Right ventricle myocardium superior (tissue), 1 donor: ENCODE data around the gene NKIRAS1. TPM values are rescaled to one million over a fixed set of nuclear protein-coding genes. Genes with fewer than 3 reads are reported as not detected.
"Not testable (repeated sequence)": the region's sequence is repeated elsewhere in the genome, so short reads cannot be mapped to it uniquely, and the experiment has no call there.

Source experiments
- ATAC-seq: fragments of 200-7000 bp; cut with Tn5 transposase; one replicate; pipeline ENCODE4 v1.9.1; 2020; ENCODE audit warnings: mild to moderate bottlenecking; ENCODE audit not compliant: poor library complexity
- DNase-seq: peaks from one replicate; pipeline ENCODE4 v3.0.0-alpha.2; 2020
- intact Hi-C: fragments of 100-400 bp; cut with DNase I; formaldehyde crosslinking; loops from one replicate; pipeline ENCODE4 v1.11.2; 2022
- total RNA-seq: library from RNA; stranded (reverse); fragmentation: NEBNext Ultra II Directional; extraction: Animal tissue kit (Norgen Biotek cat#: 25700); gene quantifications from one replicate; pipeline ENCODE4 v1.2.1, GENCODE V29; 2021
- donor health status: DM: no; HTN: yes; CAD: no; lungs with severe emphysema.

The NKIRAS1 gene
- total RNA-seq, 1 donor from 2014 or later = 21.2 TPM

DNA sequence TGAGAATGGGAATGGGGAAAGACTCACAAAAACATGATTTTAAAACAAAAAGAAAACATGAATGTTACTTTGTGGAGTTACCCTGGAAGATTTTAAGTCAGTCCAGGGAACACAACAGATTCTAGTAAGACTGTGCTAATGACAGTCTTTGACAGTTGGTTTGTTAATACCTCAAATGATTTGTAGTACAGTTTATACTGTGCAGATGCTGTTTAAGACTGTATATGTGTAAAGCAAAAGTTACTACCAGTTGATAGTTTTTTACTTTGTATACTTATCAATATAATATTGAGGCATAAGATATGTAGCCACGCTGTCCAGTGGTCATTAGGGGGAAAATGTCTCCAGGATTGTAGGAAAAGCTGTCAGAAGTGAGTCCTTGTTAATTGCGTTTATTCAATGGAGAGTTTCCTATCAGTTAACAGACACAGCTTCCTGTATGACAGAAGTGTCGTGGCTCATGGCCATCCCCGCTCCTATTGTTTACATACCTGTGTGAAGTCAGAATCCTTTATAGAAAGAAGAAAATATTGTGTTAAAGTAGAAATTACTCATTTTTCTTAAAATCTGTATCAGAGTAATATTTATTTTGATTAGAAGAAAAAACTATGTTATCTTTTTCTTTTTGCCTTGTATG is 36.0 kb downstream of the NKIRAS1 start:
- ATAC-seq (no peak), DNase-seq (no peak)
- intact Hi-C loops = no loop called here

DNA sequence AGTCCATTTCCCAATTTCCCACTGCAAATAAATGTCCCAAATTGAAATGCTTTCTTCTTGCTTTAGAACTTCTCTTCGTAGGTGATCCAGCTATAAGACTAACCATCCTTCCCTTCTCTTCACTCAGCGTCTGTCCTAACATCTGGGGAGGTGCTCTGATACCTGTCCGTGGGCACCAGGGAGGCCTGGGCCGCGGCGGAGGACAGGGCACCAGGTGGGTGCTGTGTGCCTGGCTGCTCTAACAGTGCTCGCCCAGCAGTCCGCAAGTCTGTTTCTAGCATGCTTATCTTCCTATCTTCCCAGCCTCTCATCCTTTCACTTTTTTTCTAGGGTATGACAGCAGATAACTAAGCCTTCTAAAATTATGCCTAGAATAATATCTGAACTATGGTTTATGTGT is 37.3 kb downstream of the NKIRAS1 start:
- intact Hi-C loops = no loop called here
- DNase-seq (no peak), ATAC-seq (no peak)

DNA sequence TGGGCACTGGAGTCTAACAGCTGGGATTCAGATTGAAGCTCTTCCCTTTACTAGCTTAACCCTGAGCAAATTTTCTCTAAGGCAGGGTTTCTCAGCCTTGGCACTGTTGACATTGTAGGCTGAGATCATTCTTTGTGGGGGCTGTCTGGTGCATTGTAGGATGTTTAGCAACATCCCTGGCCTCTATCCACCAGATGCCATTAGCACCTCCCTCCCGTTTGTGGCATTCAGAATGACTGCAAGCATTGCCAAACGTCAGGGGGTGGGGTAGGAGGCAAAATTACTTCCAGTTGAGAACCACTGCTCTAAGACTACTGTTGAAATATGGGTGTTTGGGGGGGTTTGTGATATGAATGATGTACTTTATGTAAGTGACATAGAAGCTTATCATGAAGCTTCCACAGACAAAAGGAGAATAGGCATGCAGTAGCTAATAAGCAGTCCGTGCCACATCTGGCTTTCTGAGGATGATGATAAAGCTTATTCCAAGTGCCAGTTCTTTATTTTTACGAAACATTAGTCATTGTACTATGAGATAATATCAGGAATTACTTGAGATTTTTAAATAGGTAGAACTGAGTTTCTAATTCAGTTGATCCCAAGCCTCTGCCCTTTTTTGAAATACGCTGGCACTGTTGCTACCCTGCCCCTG is 39.3 kb downstream of the NKIRAS1 start:
- no peak for DNase-seq
- intact Hi-C loops = no loop called here
- peak; percentile 58 for ATAC-seq

DNA sequence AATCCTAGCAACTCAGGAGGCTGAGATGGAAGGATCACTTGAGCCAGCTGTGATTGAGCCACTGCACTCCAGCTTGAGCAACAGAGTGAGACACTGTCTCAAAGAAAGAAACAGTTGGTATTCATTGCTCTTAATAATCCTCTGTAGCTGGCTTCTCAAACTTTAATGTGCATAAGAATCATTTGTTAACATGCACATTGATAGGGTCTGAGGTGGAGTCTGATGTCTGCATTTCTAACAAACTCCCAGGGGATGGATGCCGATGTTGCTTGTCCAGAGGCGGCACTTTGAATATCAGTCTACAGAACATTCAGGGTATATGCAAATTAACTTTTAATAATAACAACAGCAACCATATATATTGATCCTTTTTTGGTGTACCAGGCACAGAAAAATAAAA is 39.9 kb downstream of the NKIRAS1 start:
- ATAC-seq = no peak
- intact Hi-C loops = no loop called here

DNA sequence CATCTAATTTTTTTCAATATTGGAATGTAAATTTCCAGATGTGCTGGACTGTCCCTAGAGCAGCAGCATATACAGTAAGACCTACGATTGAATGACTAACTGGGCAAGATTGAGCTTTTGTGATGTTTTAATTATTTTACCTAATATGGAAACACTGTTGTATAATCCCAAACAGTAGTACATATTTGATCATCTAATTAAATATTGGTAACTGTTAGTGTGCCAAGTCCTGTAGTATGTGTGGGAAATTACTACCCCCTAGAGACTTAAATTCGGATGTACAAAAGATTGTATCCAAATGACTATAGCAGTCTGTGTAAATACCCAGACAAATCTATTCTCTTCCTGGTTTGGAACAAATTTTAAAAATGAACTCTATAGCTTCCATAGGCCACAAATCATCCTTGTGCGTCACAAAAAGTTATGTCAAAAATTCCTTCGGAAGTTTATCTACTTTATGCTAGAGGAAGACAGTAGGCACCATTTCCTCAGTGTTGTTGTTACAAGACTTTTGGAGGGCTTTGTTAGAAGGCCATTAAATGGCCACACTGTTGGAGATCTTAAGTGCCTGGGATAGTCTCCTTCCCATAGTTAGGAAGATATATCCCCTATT is 41.6 kb downstream of the NKIRAS1 start:
- intact Hi-C loops = no loop called here
- ATAC-seq = no peak
- DNase-seq = no peak

More for the DNA sequence above, 39.9 kb downstream of the NKIRAS1 start:
- no peak for DNase-seq

DNA sequence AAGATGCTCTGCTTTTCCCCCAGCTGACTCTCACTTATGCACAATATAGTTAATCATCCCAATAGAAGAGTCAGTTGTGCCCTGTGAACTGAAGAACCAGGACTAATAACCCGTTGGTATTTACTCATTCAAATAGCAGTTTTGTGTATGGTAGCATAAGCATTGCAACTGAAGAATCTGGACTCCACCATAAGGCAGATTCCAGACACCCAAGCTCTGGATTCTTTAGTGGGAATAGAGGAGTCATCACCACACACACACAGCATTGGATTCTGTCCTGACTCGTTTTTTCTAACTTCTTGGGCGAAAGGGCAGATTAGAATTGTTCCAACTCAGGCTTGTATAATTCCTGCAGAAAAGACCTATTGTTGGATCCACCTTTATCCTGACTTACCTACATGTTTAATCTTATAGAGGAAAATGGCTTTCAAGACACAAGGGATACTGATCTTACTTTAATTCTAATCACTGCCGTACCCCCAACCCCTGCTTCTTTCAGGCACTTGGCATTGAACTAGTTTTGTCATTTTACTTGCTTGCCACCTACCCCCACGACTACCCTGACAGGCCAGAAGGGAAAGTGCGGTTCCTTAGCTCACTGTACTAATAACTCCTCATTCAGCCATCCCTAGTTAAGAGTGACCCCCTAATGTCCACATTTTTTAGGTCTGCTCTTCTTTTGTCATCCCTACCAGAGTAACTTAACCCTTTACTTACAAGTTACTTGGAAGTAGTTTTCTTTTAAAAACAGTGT is 42.3 kb downstream of the NKIRAS1 start:
- no peak for DNase-seq
- intact Hi-C loops = no loop called here
- peak; percentile 8 for ATAC-seq

DNA sequence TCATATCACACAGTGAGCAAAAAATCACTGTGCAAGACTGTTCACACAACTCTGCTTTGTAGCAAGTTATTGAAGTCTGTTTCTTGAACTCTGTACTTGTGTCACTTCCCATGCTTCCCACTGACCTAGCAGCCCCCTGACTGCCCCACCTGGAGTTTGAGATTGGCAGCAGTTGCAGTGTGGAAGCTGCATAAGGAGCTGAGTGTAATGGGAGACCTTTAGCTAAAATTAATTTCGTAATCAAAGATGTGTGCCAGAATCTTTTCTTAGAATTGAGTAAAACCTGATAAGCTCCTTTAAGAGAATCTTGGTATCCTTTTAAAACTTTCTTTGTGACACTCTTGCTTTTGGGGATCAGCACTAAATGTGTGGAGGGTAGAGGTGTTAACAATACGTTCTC is 42.8 kb downstream of the NKIRAS1 start:
- intact Hi-C loops = no loop called here
- peak; percentile 26 for ATAC-seq
- DNase-seq = no peak

DNA sequence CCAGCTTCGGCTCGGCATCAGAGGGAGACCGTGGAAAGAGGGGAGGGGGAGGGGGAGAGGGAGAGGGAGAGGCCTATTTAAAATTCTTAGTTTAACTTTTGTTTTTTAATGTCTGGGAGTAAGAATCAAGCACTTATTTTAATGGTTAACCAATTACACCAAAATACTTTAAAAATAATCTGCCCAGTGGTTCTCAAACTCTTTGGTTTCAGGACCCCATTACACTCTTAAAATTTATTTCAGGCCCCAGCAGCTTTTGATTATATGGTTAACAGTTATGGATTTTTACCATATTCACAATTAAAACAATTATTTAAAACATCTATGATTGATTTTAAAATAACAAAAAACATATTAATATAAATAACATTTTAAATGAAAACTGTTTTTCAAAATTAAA is 44.5 kb downstream of the NKIRAS1 start:
- DNase-seq (no peak), ATAC-seq (no peak)
- intact Hi-C loops = no loop called here

DNA sequence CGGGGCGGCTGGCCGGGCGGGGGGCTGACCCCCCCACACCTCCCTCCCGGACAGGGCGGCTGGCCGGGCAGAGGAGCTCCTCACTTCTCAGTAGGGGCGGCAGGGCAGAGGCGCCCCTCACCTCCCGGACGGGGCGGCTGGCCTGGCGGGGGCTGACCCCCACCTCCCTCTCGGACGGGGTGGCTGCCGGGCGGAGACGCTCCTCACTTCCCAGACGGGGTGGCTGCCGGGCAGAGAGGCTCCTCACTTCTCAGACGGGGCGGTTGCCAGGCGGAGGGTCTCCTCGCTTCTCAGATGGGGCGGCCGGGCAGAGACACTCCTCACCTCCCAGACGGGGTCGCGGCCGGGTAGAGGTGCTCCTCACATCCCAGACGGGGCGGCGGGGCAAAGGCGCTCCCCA is 45.4 kb downstream of the NKIRAS1 start:
- ATAC-seq, intact Hi-C loops: not testable (repeated sequence)

DNA sequence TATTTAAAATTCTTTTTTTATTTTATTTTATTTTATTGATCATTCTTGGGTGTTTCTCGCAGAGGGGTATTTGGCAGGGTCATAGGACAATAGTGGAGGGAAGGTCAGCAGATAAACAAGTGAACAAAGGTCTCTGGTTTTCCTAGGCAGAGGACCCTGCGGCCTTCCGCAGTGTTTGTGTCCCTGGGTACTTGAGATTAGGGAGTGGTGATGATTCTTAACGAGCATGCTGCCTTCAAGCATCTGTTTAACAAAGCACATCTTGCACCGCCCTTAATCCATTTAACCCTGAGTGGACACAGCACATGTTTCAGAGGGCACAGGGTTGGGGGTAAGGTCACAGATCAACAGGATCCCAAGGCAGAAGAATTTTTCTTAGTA is 46.1 kb downstream of the NKIRAS1 start:
- peak; percentile 52 for ATAC-seq
- DNase-seq, intact Hi-C loops: not testable (repeated sequence)

More for the DNA sequence above, 45.4 kb downstream of the NKIRAS1 start:
- not testable (repeated sequence) for DNase-seq

DNA sequence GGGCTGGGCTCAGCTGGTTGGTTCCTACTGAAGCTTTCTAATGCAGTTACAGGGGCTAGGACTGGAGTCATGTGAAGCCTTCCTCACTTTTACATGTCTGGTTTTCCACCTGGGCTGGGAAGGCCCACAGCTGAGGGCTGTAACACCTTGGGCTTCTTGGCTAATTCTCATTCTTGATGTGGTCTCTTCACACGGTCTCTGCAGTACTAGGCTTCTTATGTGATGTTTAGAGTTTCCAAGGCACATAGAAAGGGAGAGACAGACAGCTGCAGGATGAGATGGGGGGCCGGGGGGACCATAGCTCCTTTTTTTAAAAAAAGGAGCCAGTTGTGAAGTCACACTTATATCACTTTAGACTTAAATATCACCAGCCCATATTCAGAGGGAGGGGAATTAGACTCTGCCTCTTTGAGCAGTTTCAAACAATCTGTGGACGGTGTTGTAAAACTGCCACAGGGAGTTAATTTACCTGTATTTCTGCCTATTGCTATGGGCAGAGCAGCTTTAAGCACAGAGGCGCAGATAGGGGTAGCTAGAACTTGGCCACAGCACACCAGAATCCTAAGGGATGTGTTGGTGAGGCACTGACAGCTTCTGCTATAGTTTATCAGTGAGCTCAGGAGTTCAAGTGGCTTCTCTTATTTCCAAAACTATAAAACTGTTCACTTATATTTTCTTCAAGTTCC is 46.7 kb downstream of the NKIRAS1 start:
- DNase-seq = no peak
- intact Hi-C loops = no loop called here
- peak; percentile 93 for ATAC-seq

DNA sequence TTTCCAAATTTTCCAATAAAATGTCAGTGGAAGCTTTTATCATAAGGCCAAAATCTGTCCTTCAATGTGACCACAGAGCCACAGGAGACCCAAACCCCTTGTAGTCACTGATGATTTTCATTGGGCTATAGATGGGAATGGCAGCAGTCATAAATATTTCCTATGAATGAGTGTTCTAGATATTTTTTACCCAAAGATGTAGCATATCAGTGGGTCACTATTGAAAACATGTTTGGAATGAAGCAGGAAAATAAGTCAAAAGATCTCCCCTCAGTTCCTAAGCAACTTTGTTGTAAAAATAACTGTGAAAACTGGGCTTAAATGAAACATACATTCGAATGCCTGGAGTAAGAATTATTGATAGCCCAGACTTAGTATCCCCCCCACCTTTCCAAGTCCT is 49.0 kb downstream of the NKIRAS1 start:
- ATAC-seq (no peak), DNase-seq (no peak)
- intact Hi-C loops = no loop called here

DNA sequence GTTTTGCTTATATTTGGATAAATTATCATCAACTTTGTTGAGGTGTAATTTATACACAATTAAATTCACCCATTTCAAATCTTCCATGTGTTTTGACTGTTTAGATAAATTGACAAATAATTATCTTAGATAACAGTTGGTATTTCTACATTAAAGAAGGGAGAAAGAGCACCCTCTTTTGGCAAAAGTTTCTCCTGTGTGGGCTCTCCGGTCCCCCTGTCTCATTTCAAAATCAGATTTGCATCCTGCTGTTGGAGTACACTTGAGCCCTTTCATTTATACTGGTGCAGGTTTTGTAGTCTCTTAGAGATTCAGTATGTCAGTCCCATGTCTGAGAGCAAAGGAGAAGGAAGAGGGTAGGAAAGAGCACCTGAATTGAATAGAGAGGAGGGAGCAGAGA is 49.4 kb downstream of the NKIRAS1 start:
- no peak for ATAC-seq
- no peak for DNase-seq
- intact Hi-C loops = no loop called here

DNA sequence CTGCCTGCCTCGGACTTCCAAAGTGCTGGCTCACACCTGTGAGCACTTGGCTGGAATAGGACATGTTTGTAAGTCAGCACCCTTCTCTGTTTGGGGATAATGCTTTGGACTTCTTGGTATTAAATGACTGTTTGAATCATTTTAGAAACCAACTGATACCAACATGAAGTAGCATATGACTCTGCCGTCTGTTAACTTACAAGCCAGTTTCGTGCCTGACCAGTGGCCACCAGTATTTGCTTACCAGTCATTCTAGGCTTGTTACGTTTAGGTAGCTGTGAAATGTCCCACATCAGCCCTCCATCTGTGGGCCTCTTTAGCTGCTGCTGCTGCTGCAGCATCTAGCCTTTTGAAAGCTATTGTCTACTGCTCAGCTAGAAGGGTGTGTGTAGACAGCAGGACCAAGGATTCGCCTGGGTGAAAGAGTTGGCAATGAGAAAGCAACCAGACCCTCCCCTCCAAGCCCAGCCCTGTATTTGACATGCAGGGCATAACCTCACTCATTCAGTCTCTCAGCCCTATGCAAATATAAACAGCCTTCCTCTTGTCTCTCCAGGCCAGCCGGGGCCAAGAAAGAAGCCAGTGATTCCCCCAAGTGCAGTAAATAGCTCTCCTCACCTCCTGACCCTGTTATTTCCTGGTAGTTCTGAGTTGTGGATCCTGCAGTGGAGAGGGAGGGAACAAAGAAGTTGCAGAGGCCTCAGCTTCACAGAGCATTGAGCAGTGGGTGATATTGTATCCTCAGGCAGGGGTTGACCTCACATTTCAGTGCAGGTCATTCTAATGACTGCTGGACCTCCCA is 51.0 kb downstream of the NKIRAS1 start:
- ATAC-seq (peak; percentile 24), DNase-seq (no peak)
- intact Hi-C loops = no loop called here

DNA sequence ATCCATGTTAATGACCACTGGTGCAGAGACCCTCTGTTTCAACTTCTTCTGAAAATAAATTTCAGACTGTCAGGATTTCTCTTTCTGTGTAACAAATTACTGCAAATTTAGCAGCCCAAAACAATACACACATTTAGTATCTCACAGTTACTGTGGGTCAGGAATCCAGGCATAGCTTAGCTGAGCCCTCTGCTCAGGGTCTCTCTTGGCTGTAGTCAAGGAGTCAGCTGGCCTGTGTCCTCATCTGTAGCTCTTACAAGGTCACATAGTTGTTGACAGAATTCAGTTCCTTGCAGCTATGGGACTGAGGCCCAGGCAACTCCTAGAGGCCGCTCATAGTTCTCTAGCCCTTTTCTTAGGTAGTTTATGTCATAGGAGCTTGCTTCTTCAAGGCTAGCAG is 51.9 kb downstream of the NKIRAS1 start:
- no peak for DNase-seq
- ATAC-seq = peak; percentile 79
- intact Hi-C loops = no loop called here

DNA sequence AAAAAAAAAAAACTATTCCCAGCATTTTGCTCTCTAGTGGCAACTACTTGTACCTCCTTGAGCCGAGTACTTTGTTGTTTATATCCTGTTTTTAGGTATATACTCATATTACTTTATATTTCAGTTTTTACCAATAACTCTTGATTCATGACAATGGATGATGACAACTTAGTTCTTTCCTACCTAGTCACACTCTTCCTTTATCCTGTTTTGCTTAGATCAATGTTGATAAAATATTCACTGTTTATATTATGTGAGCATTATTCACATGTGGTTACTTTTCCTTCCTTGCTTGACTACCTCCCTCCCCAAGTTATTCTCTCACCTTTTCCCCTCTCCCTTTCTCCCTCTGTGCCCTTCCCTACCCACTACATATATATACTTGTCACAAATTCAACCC is 53.7 kb downstream of the NKIRAS1 start:
- DNase-seq (no peak), ATAC-seq (no peak)
- intact Hi-C loops = no loop called here

DNA sequence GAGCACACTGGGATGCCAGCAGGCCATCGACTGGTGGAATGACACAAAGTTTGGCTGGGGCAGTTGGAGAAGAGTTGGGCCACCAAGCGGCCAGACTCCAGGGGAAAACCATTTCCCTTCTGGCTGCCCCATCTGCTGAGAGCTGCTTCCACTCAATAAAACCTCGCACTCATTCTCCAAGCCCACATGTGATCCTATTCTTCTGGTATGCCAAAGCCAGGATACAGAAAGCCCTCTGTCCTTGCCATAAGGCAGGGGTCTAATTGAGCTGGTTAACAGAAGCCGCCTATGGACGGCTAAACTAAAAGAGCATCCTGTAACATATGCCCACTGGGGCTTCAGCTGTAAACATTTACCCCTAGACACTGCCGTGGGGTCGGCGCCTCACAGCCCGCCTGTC is 55.1 kb downstream of the NKIRAS1 start:
- no peak for DNase-seq
- intact Hi-C loops = no loop called here

DNA sequence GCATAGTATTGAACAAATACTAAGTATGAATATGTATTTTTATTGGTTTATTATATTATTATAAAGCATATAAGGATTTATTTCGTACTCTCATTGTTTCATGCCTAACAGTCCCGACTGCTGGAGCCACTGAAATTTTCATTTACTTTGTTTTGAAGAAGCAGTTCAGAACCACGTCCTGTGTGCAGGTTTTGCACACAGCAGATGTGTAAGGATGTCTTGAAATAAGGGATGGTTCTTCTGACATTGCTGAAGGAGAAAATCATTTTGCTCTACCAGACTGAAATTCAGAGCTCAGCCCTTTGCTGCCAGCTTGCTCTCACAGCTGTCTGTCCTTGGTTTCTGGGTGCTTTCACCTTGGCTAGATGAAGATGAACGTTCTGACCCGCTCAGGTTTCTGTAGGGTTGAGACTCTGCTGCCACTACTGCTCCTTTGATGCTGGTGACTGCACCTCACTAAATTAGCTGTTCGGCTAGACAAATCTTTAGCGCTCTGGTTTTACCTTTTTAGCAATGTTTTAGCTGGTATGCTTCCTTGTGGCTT is 56.9 kb downstream of the NKIRAS1 start:
- DNase-seq (no peak), ATAC-seq (no peak)
- intact Hi-C loops = no loop called here

More for the DNA sequence above, 55.1 kb downstream of the NKIRAS1 start:
- ATAC-seq = no peak
